NCI-H2081 (cell line): ENCODE results near the gene SLC27A1.
"Not testable (repeated sequence)": the region's sequence is repeated elsewhere in the genome, so short reads cannot be mapped to it uniquely, and the experiment has no call there.

Experiments
- DNase-seq, 2 experiments: peaks; one replicate each; lab custom pipeline; 2025; lab: John Stamatoyannopoulos, UW

SLC27A1 gene

DNA sequence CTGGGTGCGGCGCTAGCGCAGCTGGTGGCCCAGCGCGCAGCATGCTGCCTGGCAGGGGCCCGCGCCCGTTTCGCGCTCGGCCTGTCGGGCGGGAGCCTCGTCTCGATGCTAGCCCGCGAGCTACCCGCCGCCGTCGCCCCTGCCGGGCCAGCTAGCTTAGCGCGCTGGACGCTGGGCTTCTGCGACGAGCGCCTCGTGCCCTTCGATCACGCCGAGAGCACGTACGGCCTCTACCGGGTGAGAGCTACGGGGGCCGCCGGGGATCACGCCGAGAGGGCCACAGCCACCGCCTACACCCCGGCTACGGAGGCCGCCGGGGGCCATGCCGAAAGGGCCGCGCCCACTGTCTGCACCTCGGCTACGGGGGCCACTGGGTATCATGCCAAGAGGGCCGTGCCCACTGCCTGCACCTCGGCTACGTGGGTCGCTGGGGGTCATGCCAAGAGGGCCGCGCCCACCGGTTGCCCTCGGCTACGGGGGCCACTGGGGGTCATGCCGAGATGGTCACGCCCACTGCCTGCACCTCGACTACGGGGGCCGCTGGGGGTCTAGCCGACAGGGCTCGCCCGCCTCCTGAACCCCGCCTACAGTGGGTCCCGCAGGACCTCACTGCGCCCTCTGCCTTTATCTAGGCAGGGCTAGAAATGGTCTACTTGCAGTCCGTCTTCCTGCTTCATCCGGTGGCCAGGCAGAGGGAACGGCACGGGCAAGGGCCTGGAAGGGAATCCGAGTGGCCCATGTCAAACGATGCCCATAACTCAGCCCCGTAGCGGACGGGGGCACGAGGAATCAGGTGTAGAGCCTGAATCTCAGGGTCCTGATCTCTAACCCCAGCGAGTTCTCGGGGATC, 41.6 kb downstream of the SLC27A1 start:
- peak; percentile 62 for DNase-seq

DNA sequence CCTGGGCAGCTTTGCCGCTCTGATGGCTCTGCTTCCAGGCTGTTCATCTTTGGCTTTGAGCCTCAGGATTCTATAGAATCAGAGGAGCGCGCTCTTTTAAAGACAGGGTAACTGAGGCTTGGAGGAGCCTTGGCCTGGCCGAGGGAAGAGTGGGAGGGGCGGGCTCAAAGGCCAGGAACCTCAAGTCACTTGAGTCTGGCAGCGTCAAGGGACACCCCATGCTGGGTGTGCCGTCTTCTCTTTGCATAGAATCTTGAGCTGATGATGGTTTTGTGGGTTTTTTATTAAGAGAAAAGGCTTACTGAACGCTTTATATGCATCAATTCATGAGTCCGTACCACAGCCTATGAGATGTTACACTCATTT, 42.2 kb downstream of the SLC27A1 start:
- DNase-seq: no peak

DNA sequence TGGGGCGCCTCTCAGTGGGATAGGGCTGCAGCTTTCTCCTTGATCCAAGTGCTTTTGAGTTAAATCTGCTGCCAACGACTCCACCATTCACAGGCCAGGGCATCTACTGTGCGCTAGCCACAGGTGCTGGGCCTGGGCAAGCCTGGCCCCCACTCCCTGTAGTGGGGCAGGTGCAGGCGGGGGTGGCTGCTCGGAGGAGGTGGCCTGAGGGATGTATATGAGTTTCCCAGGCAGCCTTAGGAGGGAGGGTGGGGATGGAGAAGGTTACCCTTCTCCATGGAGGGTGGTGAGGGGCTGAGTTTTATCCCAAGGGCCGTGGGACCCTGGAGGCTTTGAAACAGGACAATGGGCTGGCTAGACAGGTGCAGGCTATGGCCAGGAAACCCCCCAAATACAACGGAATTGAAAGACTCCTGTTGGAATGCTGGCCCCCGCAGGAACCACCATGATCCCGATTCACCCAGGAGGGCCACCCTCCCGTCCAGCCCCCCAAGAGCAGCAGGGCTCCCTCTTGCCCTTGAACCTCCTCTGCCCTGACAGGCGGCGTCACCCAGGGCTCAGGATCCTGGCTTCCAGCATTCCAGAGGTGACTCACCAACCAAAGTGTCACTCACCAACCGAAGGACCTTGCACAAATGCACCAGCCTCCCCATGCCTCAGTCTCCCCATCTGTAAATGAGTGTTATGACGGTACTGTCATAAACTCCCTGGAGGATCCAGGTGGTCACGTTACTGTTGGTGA, 45.3 kb downstream of the SLC27A1 start:
- DNase-seq: no peak

DNA sequence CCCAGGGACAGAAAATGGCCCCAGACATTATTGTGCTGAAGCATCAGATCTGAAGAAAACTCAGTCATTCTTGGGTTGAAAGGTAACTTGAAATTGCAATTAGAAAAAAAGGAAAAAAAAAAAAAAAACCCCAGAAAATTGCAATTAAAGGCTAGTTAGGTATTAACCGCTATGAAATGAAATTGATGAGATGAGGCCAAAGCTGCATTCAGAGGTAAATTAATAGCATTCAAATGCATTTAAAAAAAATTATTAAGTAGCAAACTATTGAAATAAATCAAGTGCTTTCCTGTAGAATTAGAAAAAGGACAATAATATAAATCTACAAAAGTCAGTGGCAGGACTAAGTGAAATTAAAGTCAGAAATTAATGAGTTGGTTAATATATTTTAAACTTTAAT, 47.6 kb downstream of the SLC27A1 start:
- DNase-seq: no peak

DNA sequence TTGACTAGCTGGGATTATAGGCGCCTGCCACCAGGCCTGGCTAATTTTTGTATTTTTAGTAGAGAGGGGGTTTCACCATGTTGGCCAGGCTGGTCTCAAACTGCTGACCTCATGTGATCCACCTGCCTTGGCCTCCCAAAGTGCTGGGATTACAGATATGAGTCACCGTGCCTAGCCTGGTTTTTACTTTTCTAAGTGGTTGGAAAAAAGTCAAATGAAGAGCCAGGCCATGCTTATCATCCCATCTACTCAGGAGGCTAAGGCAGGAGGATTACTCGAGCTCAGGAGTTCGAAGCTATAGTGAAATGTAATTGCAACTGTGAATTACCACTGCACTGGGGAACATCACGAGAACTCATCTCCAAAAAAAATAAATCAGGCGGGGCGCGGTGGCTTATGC, 48.3 kb downstream of the SLC27A1 start:
- DNase-seq: not testable (repeated sequence)

DNA sequence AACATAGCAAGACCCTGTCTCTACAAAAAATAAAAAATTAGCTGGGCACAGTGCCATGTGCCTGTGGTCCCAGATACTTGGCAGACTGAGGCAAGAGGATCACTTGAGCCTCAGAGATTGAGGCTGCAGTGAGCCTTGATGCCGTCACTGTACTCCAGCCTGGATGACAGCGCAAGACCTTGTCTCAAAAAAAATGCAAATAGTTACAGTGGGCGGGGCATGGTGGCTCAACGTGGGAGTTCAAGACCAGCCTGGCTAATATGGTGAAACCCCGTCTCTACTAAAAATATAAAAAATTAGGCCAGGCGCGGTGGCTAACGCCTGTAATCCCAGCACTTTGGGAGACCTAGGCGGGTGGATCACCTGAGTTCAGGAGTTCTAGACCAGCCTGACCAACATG, 49.6 kb downstream of the SLC27A1 start:
- no peak for DNase-seq

DNA sequence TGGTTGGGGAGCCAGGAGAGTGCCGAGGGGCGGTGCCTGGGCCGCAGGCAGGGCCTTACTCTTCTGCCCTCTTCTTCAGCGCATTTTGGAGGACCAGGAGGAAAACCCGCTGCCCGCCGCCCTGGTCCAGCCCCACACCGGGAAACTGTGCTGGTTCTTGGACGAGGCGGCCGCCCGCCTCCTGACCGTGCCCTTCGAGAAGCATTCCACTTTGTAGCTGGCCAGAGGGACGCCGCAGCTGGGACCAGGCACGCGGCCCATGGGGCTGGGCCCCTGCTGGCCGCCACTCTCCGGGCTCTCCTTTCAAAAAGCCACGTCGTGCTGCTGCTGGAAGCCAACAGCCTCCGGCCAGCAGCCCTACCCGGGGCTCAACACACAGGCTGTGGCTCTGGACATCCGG, 50.5 kb downstream of the SLC27A1 start:
- no peak for DNase-seq

DNA sequence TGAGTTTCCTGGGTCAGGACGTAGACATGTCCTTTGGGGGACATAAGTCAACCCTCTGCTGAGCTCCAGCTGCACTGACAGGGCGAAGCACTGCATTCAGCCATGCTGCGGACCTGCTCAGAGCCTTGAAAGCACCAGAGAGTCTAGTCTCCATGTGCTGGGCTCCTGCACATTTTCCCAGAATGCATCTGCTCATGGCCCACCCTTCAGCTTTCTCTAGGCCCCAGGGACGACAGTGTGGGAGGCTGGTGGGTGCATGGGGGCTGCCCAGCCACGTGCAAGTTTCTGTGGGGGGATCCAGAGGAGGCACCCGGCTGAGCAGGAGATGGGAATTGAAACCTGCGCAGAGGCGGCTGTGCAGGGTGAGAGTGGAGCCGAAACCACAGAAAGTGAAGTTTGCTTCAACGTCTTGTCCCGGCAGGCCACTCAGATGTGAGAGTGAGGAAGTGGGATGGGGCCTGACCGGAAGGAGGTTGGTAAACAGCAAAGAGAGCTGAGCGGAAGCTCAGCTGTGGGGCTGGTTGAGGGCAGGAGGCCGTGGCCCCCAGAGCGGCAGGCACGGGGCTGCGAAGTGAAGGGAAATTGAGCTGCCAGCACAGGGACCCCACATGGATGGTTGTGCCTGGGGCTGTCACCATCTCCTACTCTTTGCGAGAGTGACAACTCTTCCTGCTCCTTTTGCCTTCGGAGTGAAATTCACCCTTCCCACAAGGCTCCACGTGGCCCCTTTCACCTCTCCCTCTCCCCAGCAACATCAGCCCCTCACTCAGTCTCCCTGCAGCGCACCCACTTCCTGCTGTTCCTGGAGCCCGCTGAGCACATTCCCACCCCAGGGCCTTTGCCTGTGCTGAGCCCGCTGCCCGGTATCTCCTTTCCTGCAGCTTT, 52.9 kb downstream of the SLC27A1 start:
- DNase-seq: no peak

DNA sequence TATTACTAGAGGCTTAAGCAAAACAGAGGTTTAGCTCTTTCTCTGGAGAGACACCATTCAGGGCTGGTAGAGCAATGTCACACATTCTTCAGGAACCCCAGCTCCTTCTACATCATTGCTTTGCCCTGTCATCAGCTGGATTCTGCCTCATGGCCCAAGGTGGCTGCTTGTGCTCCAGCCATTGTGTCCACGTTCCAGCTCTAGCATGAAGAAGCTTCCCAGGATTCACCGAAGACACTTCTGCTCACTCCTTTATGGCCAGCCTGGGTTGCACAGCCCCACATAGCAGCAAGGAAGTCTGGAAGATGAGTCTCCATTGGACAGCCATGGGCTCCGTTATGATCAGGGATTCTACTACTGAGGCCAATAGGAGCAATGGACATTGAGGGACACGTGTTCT, 54.3 kb downstream of the SLC27A1 start:
- no peak for DNase-seq

DNA sequence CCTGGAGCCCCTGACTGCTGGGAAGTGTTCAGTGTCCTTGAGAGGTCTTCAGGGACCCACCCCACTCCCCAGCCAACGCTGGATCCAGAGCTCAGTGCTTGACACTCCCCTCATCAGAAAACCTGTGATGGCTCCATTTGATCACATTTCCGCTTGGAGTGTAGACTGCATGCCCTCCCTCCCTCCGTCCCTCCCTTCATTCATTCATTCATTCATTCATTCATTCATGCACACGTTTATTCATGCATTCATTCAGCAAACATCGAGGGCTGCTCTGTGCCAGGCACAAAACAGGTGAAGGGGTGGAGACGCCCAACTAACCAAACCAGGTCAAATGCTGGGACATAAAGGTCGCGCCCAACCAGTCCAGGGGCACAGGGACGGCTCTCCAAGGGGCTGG, 54.8 kb downstream of the SLC27A1 start:
- DNase-seq: no peak

DNA sequence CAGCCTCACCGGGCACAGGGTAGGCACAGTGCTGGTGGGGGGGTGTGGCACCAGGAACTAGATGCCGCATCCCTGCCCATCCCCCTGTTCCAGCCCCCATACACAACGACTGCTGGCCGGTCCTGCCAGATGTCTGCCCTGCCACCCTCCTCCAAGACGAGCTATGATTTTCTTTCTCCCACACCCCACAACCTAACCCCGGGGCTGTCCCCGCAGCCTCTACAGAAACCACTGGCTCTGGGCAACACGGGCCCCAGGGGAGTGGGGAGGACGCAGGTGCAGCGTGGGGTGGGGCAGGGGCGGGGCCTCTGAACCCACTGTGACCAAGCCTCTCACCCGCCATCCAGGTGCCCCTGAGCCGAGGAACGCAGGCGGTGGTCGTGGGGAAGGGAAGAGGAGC, 56.6 kb downstream of the SLC27A1 start:
- DNase-seq: no peak

DNA sequence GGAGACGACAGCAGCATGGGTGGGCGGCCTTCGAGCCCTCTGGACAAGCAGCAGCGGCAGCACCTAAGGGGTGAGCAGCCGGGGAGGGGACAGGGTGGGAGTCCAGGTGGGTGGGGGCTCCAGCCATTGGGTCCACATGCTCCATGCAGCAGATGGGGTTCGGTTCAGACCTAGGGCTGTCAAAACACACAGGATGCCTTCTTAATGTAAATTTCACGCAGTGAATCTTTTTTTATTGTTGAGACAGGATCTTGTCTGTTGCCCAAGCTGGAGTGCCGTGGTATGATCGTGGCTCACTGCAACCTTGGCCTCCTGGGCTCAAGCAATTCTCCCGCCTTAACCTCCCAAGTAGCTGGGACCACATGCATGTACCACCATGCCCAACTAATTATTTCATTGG, 57.0 kb downstream of the SLC27A1 start:
- DNase-seq: no peak

DNA sequence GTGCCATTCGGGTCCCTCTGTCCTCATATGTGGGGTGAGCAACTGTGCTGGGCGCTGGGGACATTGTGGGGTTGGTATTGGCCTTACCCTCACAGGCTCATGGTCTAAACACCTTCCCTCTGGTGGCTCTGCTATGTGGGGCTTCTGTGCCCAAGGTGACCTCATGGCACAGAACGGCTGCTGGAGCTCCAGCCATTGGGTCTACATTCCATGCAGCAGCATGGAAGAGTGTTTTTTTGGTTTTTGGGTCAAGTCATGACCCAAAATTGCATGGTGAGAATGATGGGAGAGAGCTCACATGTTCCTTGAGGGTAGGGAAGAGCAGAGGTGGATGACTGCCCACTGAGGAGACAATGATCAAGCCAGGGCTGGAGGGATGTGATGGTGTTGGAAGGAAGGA, 58.3 kb downstream of the SLC27A1 start:
- DNase-seq: no peak

DNA sequence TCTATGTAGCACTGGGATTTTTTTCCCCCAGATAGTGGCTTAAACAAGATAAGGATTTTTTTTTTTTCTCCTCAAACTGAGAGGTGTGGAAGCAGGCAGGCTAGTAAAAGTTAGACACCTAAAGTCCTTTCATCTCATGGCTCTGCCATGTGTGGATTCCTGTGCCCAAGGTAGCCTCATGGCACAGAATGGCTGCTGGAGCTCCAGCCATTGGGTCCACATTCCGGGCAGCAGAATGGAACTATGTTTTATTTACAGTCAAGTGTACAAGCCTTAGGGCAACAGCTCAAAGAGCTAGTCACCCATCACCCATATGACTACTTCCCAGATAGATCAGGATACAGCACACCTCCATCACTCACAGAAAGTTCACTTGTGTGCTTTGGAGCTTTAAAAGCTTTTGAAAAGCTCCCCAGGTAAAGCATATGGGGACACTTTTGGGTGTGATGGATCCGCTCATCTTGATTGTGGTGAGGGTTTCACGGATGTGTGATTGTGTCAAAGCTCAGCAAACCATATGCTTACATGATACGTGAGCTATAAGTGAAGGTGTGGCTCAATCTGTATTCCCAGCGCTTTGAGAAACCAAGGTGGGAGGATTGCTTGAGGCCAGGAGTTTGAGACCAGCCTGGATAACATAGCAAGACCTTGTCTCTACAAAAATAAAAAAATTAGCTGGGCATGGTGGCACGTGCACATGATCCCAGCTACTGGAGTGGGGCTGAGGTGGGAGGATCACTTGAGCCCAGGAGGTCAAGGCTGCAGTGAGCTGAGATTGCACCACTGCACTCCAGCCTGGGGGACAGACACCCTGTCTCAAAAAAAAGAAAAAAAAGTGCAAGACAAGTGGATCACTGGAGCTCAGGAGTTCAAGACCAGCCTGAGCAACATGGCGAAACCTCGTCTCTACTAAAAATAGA, 59.2 kb downstream of the SLC27A1 start:
- no peak for DNase-seq

DNA sequence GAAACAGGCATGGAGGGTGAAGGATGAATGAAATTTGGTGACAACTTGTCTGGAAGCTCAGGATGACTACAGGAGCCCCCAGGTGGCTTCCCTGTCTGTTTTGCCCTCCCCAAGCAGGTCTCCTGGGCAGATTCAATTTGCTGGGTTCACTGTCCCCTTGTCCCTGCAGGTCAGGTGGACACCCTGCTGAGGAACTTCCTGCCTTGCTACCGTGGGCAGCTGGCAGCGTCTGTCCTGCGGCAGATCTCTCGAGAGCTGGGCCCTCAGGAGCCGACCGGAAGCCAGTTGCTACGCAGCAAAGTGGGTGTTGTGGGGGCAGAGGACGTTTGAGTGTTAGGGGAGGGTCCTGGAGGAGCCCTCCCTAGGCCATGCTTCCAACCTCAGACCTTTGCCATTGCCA, 60.3 kb downstream of the SLC27A1 start:
- peak in 1 of 2 experiments; percentile 49 for DNase-seq

DNA sequence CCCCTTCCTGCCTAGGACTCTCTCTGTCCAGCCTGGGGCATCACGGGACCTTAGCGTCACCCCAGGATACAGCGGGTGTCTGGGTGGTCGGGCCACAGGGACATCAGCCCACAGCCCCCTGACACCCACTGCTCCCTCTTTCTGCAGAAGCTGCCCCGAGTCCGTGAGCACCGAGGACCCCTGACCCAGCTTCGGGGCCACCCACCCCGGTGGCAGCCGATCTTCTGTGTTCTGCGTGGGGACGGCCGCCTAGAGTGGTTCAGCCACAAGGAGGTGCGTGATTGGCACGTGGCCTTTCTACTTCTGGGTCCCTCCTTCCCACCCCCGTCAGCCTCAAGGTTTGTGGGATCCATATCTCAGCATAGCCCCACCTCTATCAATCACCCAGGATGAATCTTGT, 61.8 kb downstream of the SLC27A1 start:
- DNase-seq: no peak

DNA sequence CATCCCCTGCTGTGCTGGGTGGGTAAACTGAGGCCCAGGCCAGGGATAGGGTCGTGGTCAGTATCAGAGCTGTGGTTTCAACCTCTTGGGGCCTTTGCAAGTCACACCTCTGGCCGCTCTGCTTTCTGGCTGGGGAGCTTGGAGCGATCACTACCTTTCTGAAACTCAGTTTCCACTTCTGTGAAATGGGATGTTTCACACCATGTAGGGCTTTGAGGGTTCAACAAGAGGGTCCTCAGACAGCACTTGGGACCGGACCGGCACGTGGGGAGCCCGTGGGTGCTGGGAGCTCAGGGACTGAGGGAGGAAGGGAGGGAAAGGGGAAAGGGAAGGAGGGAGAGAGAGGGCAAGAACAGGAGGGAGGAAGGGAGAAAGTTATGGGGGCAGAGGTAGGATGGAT, 62.2 kb downstream of the SLC27A1 start:
- DNase-seq: no peak

DNA sequence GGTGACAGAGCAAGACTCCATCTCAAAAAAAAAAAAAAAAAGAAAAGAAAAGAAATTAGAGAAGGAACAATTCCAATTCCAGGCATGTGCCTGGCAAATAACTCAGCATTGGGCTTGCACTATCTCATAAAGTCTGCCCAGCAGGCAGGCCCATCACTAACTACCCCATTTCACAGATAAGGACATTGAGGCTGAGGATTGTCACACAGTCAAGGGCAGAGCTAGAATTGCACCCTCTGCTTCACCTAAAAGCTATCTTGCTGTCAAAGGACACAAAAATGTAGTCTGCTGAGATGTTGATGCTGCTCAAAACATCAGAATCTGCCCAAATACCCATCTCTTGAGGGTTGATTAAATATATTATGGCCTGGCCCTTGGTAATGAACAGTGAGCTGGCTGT, 64.4 kb downstream of the SLC27A1 start:
- no peak for DNase-seq

DNA sequence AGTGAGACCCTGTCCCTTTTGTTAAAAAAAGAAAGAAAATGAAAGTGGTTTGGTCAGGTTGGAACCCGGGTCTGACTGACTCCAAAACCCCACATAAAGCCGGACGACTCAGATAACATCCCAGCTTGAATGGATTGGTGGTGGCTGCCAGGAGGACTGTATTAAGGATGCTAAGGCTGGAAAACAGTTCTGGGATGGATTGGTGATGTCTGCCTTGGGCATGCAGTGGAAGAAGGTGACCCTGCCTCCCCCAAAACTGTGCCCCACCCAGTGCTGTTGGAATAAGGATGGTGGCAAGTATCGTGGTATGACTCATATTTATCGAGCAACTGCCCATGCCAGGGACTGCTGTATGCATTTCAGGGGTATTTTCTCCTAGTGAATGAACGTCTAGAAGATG, 66.6 kb downstream of the SLC27A1 start:
- no peak for DNase-seq

DNA sequence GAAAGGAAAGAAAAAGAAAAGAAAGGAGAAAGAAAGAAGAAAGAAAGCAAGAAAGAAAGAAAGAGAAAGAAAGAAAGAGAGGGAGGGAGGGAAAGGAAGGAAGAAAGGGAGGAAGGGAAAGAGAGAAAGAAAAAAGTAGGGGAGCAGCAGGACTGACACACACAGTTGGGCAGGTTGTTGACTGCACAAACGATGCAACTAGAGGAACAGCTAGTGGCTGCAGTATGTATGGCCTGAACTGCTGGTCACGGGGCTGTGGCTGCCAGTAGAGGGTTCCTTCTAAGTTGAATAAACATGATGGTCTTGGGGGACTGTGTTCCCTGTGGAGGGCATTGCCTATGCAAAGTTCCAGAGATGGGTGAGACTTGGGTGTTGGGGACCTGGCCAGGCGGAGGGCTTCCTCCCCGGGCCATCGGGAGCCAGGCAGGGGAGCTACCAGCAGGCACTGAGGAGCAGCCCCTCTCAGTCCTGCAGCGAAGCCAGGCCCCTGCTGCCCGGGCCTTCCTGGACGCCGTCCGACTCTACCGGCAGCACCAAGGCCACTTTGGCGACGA, 68.4 kb downstream of the SLC27A1 start:
- no peak for DNase-seq
